Osteoblast (primary cell): ENCODE measurements around the gene SULT2B1. TPM values are rescaled to one million over a fixed set of nuclear protein-coding genes. Genes with fewer than 3 reads are reported as not detected.

ENCODE experiments used
- DNase-seq: peaks from one replicate; pipeline ENCODE4 v3.0.0; 2011; ENCODE audit warnings: low spot score, mixed read lengths; ENCODE audit not compliant: insufficient read length; ENCODE audit errors: missing footprints
- H2AFZ ChIP-seq: 2 replicates; pipeline ENCODE4 v1.6.0; 2011; ENCODE audit warnings: mild to moderate bottlenecking, low read length
- H3K27ac ChIP-seq: 2 replicates; pipeline ENCODE4 v1.5.1; 2011; ENCODE audit warnings: mild to moderate bottlenecking, low read depth, low read length, moderate library complexity
- H3K27me3 ChIP-seq: 2 replicates; pipeline ENCODE4 v1.6.0; 2012; ENCODE audit warnings: mild to moderate bottlenecking, control low read depth, inconsistent platforms, low read length, moderate library complexity; ENCODE audit not compliant: insufficient read depth
- H3K36me3 ChIP-seq: 2 replicates; pipeline ENCODE4 v1.5.1; 2011; ENCODE audit warnings: mild to moderate bottlenecking, low read length, control low read depth, moderate library complexity; ENCODE audit not compliant: insufficient read depth
- H3K4me1 ChIP-seq: 2 replicates; pipeline ENCODE4 v1.5.1; 2011; ENCODE audit warnings: mild to moderate bottlenecking, low read length, control low read depth, moderate library complexity; ENCODE audit not compliant: insufficient read depth
- H3K4me2 ChIP-seq: 2 replicates; pipeline ENCODE4 v1.6.0; 2011; ENCODE audit warnings: mild to moderate bottlenecking, low read length; ENCODE audit not compliant: insufficient read depth
- H3K4me3 ChIP-seq: fragments of 200-600 bp; sonication (generic); 3 replicates; pipeline ENCODE4 v1.5.1; 2012; ENCODE audit warnings: mild to moderate bottlenecking, low read length, inconsistent platforms; ENCODE audit not compliant: insufficient read depth
- H3K79me2 ChIP-seq: 2 replicates; pipeline ENCODE4 v1.6.0; 2012; ENCODE audit warnings: mild to moderate bottlenecking, low read length, control low read depth, inconsistent platforms; ENCODE audit not compliant: insufficient read depth
- H3K9me3 ChIP-seq: 2 replicates; pipeline ENCODE4 v1.5.1; 2011; ENCODE audit warnings: low read depth, low read length, control low read depth
- H4K20me1 ChIP-seq: 2 replicates; pipeline ENCODE4 v1.6.0; 2012; ENCODE audit warnings: mild to moderate bottlenecking, low read length, control low read depth; ENCODE audit not compliant: insufficient read depth
- total RNA-seq: library from RNA; depleted of rRNA; stranded (reverse); fragments of >200 nt; gene quantifications from 2 replicates; pipeline ENCODE4 v1.2.3, GENCODE V29; 2012
- TF ChIP-seq, protein P1 (sequence below): IDR thresholded peaks from 2 replicates; pipeline ENCODE4 v1.5.1; 2011; ENCODE audit warnings: mild to moderate bottlenecking, low read depth, low read length, moderate library complexity; ENCODE audit errors: extremely low read depth

Gene SULT2B1
- total RNA-seq, 1 donor: under 0.01 TPM

DNA sequence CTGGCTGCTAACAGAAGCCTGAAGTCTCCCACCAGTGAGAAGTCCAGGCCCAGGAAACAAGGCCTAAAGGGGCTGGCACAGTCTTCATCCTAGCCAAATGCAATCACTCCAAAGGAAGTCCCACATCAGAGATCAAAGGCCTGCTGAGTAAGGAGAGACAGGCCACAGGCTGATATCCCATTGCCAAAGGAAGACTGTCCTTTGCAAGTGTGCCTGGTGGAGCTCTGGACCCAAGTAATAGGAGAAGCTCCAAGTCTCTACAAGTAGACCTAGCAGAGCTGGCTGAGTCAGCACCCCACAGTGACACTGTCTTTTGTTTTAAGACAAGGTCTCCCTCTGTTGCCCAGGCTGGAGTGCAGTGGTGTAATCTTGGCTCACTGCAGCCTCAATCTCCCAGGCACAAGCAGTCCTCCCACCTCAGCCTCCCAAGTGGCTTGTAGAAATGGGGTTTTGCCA is 80.7 kb downstream of the SULT2B1 start:
- Histone ChIP-seq H3K27ac (peak overlapping the region; percentile 32), H4K20me1 (no peaks in the 10 kb centered on the region), H3K4me1 (peaks cover 45% of the 10 kb centered on the region), H3K79me2 (no peaks in the 10 kb centered on the region), H3K36me3 (no peaks in the 10 kb centered on the region), H3K27me3 (peaks cover 5% of the 10 kb centered on the region), H3K9me3 (no peaks in the 10 kb centered on the region), H2AFZ (no peak overlapping the region), H3K4me2 (peak overlapping the region; percentile 30), H3K4me3 (no peak overlapping the region)
- TF ChIP-seq, protein P1, sequence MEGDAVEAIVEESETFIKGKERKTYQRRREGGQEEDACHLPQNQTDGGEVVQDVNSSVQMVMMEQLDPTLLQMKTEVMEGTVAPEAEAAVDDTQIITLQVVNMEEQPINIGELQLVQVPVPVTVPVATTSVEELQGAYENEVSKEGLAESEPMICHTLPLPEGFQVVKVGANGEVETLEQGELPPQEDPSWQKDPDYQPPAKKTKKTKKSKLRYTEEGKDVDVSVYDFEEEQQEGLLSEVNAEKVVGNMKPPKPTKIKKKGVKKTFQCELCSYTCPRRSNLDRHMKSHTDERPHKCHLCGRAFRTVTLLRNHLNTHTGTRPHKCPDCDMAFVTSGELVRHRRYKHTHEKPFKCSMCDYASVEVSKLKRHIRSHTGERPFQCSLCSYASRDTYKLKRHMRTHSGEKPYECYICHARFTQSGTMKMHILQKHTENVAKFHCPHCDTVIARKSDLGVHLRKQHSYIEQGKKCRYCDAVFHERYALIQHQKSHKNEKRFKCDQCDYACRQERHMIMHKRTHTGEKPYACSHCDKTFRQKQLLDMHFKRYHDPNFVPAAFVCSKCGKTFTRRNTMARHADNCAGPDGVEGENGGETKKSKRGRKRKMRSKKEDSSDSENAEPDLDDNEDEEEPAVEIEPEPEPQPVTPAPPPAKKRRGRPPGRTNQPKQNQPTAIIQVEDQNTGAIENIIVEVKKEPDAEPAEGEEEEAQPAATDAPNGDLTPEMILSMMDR: no peak
- DNase-seq: peak; percentile 83

DNA sequence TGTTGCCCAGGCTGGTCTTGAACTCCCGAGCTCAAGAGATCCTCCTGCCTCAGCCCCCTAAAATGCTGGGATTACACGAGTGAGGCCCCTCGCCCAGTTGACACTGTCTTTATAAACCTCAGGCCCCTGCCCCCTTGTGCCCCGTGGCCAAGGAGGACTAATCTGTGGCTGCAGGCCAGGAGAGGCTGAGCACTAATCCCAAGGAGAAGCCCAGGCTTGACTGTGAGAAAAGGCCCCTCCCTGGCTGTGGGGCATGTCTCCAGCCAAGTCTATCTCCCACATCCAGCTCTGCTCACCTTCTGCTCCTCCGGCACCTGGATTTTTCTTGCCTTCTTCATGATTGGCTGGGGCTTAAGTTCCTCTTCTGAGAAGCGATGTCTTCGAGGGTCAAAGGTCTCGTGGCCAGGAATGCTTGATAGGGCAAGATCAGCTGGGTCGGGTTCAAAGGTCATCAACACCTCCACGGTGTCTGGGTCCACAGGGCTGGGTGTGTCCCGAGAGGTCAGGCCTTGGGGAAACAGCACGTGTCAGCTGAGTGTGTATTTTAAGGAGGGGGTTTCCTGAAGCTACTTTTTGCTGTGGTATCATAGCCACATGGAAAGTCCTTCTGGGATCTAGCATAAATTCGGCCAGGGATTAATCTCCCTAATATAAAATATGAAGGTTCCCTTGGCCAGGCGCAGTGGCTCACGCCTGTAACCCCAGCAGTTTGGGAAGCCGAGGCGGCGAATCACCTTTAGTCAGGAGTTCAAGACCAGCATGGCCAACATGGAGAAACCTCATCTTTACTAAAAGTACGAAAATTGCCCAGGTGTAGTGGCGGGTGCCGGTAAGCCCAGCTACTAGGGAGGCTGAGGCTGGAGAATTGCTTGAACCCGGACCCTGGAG is 81.4 kb downstream of the SULT2B1 start:
- no peaks in the 10 kb centered on the region for H3K9me3 ChIP-seq
- H2AFZ ChIP-seq: peak overlapping the region; percentile 64
- DNase-seq: peak; percentile 83
- H3K4me2 ChIP-seq: peak overlapping the region; percentile 73
- peak overlapping the region; percentile 70 for H3K4me3 ChIP-seq
- no peaks in the 10 kb centered on the region for H4K20me1 ChIP-seq
- TF ChIP-seq, protein P1: no peak
- no peaks in the 10 kb centered on the region for H3K79me2 ChIP-seq
- peak overlapping the region; percentile 42 for H3K27ac ChIP-seq
- H3K27me3 ChIP-seq: peaks cover 5% of the 10 kb centered on the region
- H3K4me1 ChIP-seq: peaks cover 50% of the 10 kb centered on the region
- H3K36me3 ChIP-seq: no peaks in the 10 kb centered on the region

DNA sequence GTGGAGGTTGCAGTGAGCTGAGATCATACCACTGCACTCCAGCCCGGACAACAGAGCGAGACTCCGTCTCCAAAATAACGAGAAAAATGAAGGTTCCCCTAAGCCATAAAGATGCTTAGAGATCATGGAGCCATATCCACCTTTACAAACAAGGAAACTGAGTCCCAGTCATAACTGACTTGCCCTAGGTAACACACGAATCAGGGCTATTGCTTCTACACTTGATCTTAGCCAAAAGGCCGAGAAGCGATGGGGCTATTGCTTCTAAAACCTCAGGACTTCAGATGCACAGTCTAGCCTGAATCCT is 82.0 kb downstream of the SULT2B1 start:
- H4K20me1 ChIP-seq: no peaks in the 10 kb centered on the region

More for the DNA sequence above, 82.0 kb downstream of the SULT2B1 start:
- Histone ChIP-seq H3K4me1 (peaks cover 55% of the 10 kb centered on the region), H3K9me3 (no peaks in the 10 kb centered on the region), H3K27me3 (peaks cover 5% of the 10 kb centered on the region), H3K79me2 (no peaks in the 10 kb centered on the region), H3K4me2 (peak overlapping the region; percentile 73), H2AFZ (peak overlapping the region; percentile 64), H3K4me3 (peak overlapping the region; percentile 70), H3K27ac (peak overlapping the region; percentile 42), H3K36me3 (no peaks in the 10 kb centered on the region)
- TF ChIP-seq, protein P1: no peak
- DNase-seq: no peak
